ENCODE measurements around the gene AKT2. TPM values are rescaled to one million over a fixed set of nuclear protein-coding genes. Genes with fewer than 3 reads are reported as not detected.
A peak's percentile ranks its signal among the peaks of the same experiment; 100 is the strongest.

Gene AKT2
- total RNA-seq, 3 donors from 2014 or later (not counting 1 experiment from before 2014, with no cell fraction given): 234 to 292 (median 261) TPM

DNA sequence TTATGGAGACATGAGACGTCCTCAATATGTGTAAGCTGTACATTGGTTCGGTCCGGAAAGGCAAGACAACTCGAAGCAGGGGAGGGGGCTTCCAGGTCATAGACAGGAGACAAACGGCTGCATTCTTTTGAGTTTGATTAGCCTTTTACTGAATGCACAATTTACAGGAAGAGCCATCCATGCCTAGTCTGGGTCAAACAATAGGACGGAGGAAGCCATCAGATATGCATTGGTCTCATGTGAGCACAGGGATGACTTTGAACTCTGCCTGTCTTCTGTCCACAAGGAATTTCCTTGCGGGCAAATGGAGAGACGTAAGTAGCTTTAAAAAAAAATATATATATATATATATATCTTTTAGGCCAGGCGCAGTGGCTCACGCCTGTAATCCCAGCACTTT lies 56.8 kb downstream of the AKT2 start:
- DNase-seq (no peak), ATAC-seq (no peak)
- TF ChIP-seq, protein P1, sequence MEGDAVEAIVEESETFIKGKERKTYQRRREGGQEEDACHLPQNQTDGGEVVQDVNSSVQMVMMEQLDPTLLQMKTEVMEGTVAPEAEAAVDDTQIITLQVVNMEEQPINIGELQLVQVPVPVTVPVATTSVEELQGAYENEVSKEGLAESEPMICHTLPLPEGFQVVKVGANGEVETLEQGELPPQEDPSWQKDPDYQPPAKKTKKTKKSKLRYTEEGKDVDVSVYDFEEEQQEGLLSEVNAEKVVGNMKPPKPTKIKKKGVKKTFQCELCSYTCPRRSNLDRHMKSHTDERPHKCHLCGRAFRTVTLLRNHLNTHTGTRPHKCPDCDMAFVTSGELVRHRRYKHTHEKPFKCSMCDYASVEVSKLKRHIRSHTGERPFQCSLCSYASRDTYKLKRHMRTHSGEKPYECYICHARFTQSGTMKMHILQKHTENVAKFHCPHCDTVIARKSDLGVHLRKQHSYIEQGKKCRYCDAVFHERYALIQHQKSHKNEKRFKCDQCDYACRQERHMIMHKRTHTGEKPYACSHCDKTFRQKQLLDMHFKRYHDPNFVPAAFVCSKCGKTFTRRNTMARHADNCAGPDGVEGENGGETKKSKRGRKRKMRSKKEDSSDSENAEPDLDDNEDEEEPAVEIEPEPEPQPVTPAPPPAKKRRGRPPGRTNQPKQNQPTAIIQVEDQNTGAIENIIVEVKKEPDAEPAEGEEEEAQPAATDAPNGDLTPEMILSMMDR (IDR thresholded peaks at IDR 0.05): no peak
- Mint-ChIP-seq H3K4me3 (no peak overlapping the region), H3K27me3 (ENCODE audit: low read depth in 2 of 2) (peaks cover 24 to 28% of the 10 kb centered on the region in 2 donors), H3K4me1 (peaks cover 16 to 20% of the 10 kb centered on the region in 2 donors), H3K27ac (peak overlapping the region in 1 of 2 donors; percentile 23), H3K36me3 (no peaks in the 10 kb centered on the region), H3K9me3 (no peaks in the 10 kb centered on the region)
- Histone ChIP-seq H3K27me3 (ENCODE audit: control insufficient read depth, insufficient read depth, low read length) (peaks cover 30% of the 10 kb centered on the region), H3K4me1 (ENCODE audit: control insufficient read depth, insufficient read depth, low read length) (peaks cover 14% of the 10 kb centered on the region), H3K27ac (ENCODE audit: low read length) (no peak overlapping the region), H3K9me3 (ENCODE audit: control insufficient read depth, insufficient read depth, low read length) (no peaks in the 10 kb centered on the region), H3K4me3 (ENCODE audit: low read length) (no peak overlapping the region), H3K36me3 (ENCODE audit: control insufficient read depth, insufficient read depth, low read length) (peaks cover 2% of the 10 kb centered on the region)
- WGBS (ENCODE audit: insufficient coverage): 56% methylated on average over 6 of the region's 10 CpGs
- intact Hi-C loops (cut with micrococcal nuclease): no loop called here

DNA sequence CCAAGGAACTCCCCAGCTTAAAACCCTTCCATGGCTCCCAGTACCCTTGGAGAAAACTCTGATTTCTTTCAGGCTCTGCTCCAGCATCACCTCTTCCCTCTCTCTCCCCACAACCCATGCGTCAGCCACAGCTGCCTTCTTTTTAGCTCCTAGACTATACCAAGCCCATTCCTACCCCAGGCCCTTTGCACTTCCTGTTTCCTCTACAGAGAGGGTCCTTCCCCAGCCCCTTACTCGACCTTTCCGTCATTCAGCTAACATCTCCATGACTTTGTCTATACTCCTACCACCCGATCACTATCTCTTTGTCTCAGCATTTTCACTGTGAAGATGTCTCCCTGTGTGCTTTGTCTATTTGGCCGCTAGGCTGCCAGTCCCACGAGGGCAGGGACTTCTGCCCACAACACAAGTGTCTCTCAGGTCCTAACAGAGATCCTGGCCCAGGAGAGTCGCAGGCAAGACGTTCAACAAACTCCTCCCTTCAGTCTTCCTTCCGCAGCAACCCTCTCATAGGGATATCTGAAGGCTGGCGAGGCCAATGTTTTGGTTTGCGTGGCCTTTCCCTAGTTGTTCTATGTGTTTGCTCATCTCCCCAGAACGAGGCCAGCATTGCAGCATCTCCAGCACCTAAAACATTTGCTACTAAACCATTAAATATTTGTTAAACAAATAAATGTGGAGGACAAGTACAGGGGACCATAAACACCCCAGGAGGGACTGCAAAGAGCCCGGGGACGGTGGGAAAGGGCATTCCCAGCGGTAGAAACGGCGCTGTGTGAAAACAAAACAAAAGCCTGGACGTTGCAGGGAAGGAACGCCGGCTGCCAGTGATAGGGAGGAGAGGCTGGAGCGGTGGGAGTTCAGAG lies 59.5 kb downstream of the AKT2 start:
- Mint-ChIP-seq H3K36me3 (peaks cover 8% of the 10 kb centered on the region), H3K4me3 (peak overlapping the region; percentile 29), H3K27me3 (ENCODE audit: low read depth in 2 of 2) (peaks cover 29 to 36% of the 10 kb centered on the region in 2 donors), H3K9me3 (peaks cover 2 to 3% of the 10 kb centered on the region in 2 donors), H3K27ac (no peak overlapping the region), H3K4me1 (peaks cover 23 to 27% of the 10 kb centered on the region in 2 donors)
- TF ChIP-seq, protein P1 (IDR thresholded peaks at IDR 0.05): no peak
- ATAC-seq: no peak
- H3K9me3 ChIP-seq (ENCODE audit: control insufficient read depth, insufficient read depth, low read length): no peaks in the 10 kb centered on the region
- WGBS (ENCODE audit: insufficient coverage): 31% methylated on average over 20 of the region's 21 CpGs
- peaks cover 30% of the 10 kb centered on the region for H3K27me3 ChIP-seq (ENCODE audit: control insufficient read depth, insufficient read depth, low read length)
- intact Hi-C loops (cut with micrococcal nuclease): no loop called here
- H3K36me3 ChIP-seq (ENCODE audit: control insufficient read depth, insufficient read depth, low read length): no peaks in the 10 kb centered on the region
- no peak overlapping the region for H3K4me3 ChIP-seq (ENCODE audit: low read length)
- H3K4me1 ChIP-seq (ENCODE audit: control insufficient read depth, insufficient read depth, low read length): peaks cover 16% of the 10 kb centered on the region
- DNase-seq: no peak
- H3K27ac ChIP-seq (ENCODE audit: low read length): no peak overlapping the region

DNA sequence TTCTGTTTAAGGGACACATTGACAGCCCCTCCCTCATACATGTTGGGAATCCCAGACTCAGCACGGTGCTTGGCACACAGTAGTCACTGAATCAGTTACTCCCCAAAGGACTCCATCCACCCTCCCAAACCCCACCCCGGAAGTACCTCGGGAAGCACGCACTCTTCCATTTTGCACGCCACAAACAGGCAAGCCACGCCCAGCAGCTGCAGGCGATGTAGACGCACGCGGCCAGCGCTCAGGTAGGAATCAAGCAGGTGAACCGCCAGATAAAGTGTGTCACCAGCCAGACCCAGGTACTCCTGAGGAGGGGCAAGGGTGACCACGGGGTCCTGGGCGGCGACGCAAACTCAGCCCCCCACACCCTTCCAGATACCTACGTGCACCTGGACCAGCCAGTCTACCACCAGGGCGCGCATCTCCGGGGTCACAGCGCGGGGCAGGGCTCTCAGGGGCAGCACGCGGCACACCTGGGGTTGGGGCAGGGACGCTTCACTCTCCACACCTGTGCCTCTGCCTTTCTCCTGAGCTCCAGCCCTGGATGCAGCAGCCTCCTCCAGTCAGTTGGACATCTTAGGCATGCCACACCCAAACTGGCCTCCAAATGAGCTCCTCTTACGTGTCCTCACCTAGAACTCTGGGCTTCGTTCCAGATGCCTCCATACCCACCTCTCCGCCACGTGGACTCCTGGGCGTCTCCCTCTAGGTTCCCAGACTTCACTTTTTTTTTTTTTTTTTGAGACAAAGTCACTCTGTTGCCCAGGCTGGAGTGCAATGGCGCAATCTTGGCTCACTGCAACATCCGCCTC lies 60.6 kb downstream of the AKT2 start:
- no peaks in the 10 kb centered on the region for H3K9me3 ChIP-seq (ENCODE audit: control insufficient read depth, insufficient read depth, low read length)
- H3K36me3 ChIP-seq (ENCODE audit: control insufficient read depth, insufficient read depth, low read length): no peaks in the 10 kb centered on the region
- peaks cover 30% of the 10 kb centered on the region for H3K27me3 ChIP-seq (ENCODE audit: control insufficient read depth, insufficient read depth, low read length)
- intact Hi-C loops (cut with micrococcal nuclease): loop anchor here (5.0 kb wide), 1 partner anchor 67 kb away; no protein-coding TSS in a partner anchor
- DNase-seq (no peak), ATAC-seq (no peak)
- peaks cover 8% of the 10 kb centered on the region for H3K36me3 Mint-ChIP-seq
- no peak overlapping the region for H3K27ac ChIP-seq (ENCODE audit: low read length)
- TF ChIP-seq, protein P1 (IDR thresholded peaks at IDR 0.05): no peak
- WGBS (ENCODE audit: insufficient coverage): 87% methylated on average over 32 of the region's 32 CpGs
- H3K27me3 Mint-ChIP-seq (ENCODE audit: low read depth in 2 of 2): peaks cover 34 to 45% of the 10 kb centered on the region in 2 donors
- peaks cover 16% of the 10 kb centered on the region for H3K4me1 ChIP-seq (ENCODE audit: control insufficient read depth, insufficient read depth, low read length)
- peaks cover 23 to 27% of the 10 kb centered on the region in 2 donors for H3K4me1 Mint-ChIP-seq
- H3K4me3 Mint-ChIP-seq: no peak overlapping the region
- H3K27ac Mint-ChIP-seq: no peak overlapping the region
- H3K4me3 ChIP-seq (ENCODE audit: low read length): no peak overlapping the region
- H3K9me3 Mint-ChIP-seq: peaks cover 2 to 3% of the 10 kb centered on the region in 2 donors
